ENCODE results near the gene GALM. TPM values are rescaled to one million over a fixed set of nuclear protein-coding genes. Genes with fewer than 3 reads are reported as not detected.

Gene GALM
- total RNA-seq, 1 experiment from 2014 or later, result 10.0 TPM

DNA sequence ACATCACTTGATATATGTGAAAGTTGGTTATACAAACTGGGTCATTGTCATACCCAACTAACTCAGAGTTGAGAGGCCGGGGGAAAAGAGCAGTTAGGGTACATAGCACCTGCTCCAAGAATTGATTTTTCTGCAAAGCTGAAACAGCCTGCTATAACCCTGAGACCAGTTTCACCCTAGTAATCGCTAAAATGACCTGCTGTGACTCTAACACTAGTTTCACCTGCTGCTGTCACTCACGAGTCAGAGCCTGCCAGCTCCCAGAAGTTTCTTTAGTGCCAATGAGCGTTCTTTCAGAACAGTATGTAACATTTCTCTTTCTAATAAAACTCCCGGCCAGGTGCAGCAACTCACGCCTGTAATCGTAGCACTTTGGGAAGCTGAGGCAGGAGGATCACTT is 57.3 kb downstream of the GALM start:
- H3K27ac ChIP-seq (ENCODE audit: insufficient read length, low read depth, low read length), result no peak overlapping the region
- Mint-ChIP-seq H3K9me3 (no peaks in the 10 kb centered on the region), H3K4me3 (no peak overlapping the region)

More for the DNA sequence above, 57.3 kb downstream of the GALM start:
- Histone ChIP-seq H2AFZ (ENCODE audit: low read length) (no peak overlapping the region), H3K23ac (ENCODE audit: insufficient read length, low read depth, low read length) (no peak overlapping the region), H2BK15ac (ENCODE audit: low read depth, low read length) (no peak overlapping the region), H2AK5ac (ENCODE audit: insufficient read length, low read length) (no peak overlapping the region), H4K5ac (ENCODE audit: insufficient read length, low read depth, low read length) (no peak overlapping the region), H4K20me1 (ENCODE audit: control insufficient read depth, insufficient read depth, insufficient read length) (no peaks in the 10 kb centered on the region), H2BK5ac (ENCODE audit: insufficient read length, low read length) (no peak overlapping the region), H2BK12ac (ENCODE audit: insufficient read length, low read depth, low read length) (no peak overlapping the region), H3K23me2 (ENCODE audit: insufficient read length, low read depth, low read length, poor library complexity, severe bottlenecking) (no peaks in the 10 kb centered on the region), H3K4ac (ENCODE audit: low read depth, low read length) (no peak overlapping the region), H3K4me1 (ENCODE audit: insufficient read depth, low read length) (no peaks in the 10 kb centered on the region), H3K4me2 (ENCODE audit: insufficient read depth, insufficient read length, low read length) (no peak overlapping the region), H3K56ac (ENCODE audit: insufficient read length, low read depth, low read length) (no peak overlapping the region), H3K79me2 (ENCODE audit: insufficient read depth, low read length) (no peaks in the 10 kb centered on the region), H3T11ph (ENCODE audit: low read length) (no peak overlapping the region), H3K14ac (ENCODE audit: insufficient read depth, low read length) (no peak overlapping the region), H3K27me3 (ENCODE audit: insufficient read depth, low read length) (no peaks in the 10 kb centered on the region), H3K9me3 (ENCODE audit: control insufficient read depth, low read depth, low read length) (no peaks in the 10 kb centered on the region), H3K18ac (ENCODE audit: insufficient read length, low read depth, low read length) (no peak overlapping the region), H2BK120ac (ENCODE audit: low read depth, low read length, poor library complexity, severe bottlenecking) (no peak overlapping the region), H3K9ac (ENCODE audit: extremely low read depth, insufficient read length, low read length) (no peak overlapping the region), H3K79me1 (ENCODE audit: insufficient read depth, low read depth, low read length, poor library complexity, severe bottlenecking) (no peaks in the 10 kb centered on the region), H2BK20ac (ENCODE audit: low read depth, low read length, poor library complexity, severe bottlenecking) (no peak overlapping the region), H4K8ac (replicated peaks; ENCODE audit: insufficient read length, low read depth, low read length) (no peak overlapping the region), H4K91ac (ENCODE audit: insufficient read length, low read depth, low read length) (no peak overlapping the region)
- Mint-ChIP-seq H3K27ac (no peak overlapping the region; a peak in 1 of 7 replicates), H3K4me1 (no peaks in the 10 kb centered on the region), H3K36me3 (ENCODE audit: insufficient read depth in 1 of 3, low read depth in 3 of 3) (no peaks in the 10 kb centered on the region; a peak in 2 of 7 replicates), H3K27me3 (ENCODE audit: low read depth) (no peaks in the 10 kb centered on the region)
- no peak for DNase-seq
- TF ChIP-seq, protein P1, sequence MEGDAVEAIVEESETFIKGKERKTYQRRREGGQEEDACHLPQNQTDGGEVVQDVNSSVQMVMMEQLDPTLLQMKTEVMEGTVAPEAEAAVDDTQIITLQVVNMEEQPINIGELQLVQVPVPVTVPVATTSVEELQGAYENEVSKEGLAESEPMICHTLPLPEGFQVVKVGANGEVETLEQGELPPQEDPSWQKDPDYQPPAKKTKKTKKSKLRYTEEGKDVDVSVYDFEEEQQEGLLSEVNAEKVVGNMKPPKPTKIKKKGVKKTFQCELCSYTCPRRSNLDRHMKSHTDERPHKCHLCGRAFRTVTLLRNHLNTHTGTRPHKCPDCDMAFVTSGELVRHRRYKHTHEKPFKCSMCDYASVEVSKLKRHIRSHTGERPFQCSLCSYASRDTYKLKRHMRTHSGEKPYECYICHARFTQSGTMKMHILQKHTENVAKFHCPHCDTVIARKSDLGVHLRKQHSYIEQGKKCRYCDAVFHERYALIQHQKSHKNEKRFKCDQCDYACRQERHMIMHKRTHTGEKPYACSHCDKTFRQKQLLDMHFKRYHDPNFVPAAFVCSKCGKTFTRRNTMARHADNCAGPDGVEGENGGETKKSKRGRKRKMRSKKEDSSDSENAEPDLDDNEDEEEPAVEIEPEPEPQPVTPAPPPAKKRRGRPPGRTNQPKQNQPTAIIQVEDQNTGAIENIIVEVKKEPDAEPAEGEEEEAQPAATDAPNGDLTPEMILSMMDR (conservative IDR thresholded peaks at IDR 0.05), result no peak
- no CpG with 5 or more reads among the region's 7 CpGs for WGBS (ENCODE audit: extremely low coverage, insufficient read length, low lambda C conversion rate)

Data from H9 (cell line).